ENCODE results near the gene SDK2. TPM values are rescaled to one million over a fixed set of nuclear protein-coding genes. Genes with fewer than 3 reads are reported as not detected.

Gene SDK2
- total and polyA plus RNA-seq, 9 of the 15 experiments (the other 6 are each of a cell fraction or from before 2014, with no cell fraction given), result 0.04 TPM; not detected in 8

- peak overlapping the region; percentile 70 for H3K27ac ChIP-seq (ENCODE audit: extremely low read depth, low read depth, low read length)
- POLR2A ChIA-PET, result interaction anchor here (1.0 to 1.6 kb wide), 6 partner anchors 8 to 36 kb away, joined by 3 to 7 read pairs (median 6); no protein-coding TSS in a partner anchor
- DNase-seq (ENCODE audit: extremely low read depth in 1 of 4, low spot score in 3 of 4) (peak in 2 of 4 experiments; percentile 41 to 52), ATAC-seq (peak; percentile 25), FAIRE-seq (no peak)
- H3K79me2 ChIP-seq (ENCODE audit: control insufficient read depth, insufficient read depth, low read length), result peaks cover 43% of the 10 kb centered on the region
- H3K4me2 ChIP-seq (ENCODE audit: insufficient read depth, low read length), result peak overlapping the region; percentile 81
- no peaks in the 10 kb centered on the region for H4K20me1 ChIP-seq (replicated peaks; ENCODE audit: control insufficient read depth, insufficient read depth, low read length)
- H3K27me3 ChIP-seq (ENCODE audit: control insufficient read depth in 2 of 2, insufficient read depth in 2 of 2, low read length in 2 of 2), result no peaks in the 10 kb centered on the region
- intact Hi-C loops (cut with micrococcal nuclease) (loop anchor here (1.0 to 5.0 kb wide), 3 partner anchors 54 to 79 kb away; a partner anchor contains a TSS), in situ Hi-C loops (cut with MboI) (no loop called here)
- peak overlapping the region; percentile 77 for H3K4me3 ChIP-seq
- peaks cover 7% of the 10 kb centered on the region; the same call in 1 of the 3 replicates for H3K36me3 ChIP-seq (ENCODE audit: control insufficient read depth, insufficient read depth, low read length)
- H3K4me1 ChIP-seq (replicated peaks in 1 of 2; ENCODE audit: control insufficient read depth in 2 of 2, insufficient read depth in 2 of 2, low read length in 2 of 2), result peaks cover 28 to 55% of the 10 kb centered on the region in 2 experiments
- no TSS peak for BruUV-seq (replicated peaks)
- H3K9ac ChIP-seq (ENCODE audit: insufficient read depth in 1 of 2, low read depth in 2 of 2, low read length in 2 of 2), result peak overlapping the region; percentile 69 to 94
- WGBS (ENCODE audit: insufficient coverage, low coverage, missing lambda C conversion rate), result 2% methylated on average over 25 of the region's 38 CpGs
- no peaks in the 10 kb centered on the region for H3K9me3 ChIP-seq (replicated peaks; ENCODE audit: control insufficient read depth, insufficient read depth, low read depth, low read length)
- H2AFZ ChIP-seq (ENCODE audit: low read depth, low read length), result peak overlapping the region; percentile 92
- CTCF ChIA-PET (ENCODE audit: low intra/inter-chr PET ratio), result interaction anchor here (0.5 to 2.6 kb wide), 3 partner anchors 13 to 89 kb away, joined by 3 to 14 read pairs (median 3); no protein-coding TSS in a partner anchor
- peaks cover 3% of the 10 kb centered on the region for H3K9me1 ChIP-seq (ENCODE audit: control insufficient read depth, insufficient read depth, low read length)
- TF ChIP-seq PTRF (tag; IDR thresholded peaks at IDR 0.05) (no peak), OTX1 (CRISPR knock-in tag; IDR thresholded peaks at IDR 0.05) (no peak), RUNX1 (IDR thresholded peaks at IDR 0.05; ENCODE audit: low read depth) (no peak), ZBTB17 (CRISPR knock-in tag; IDR thresholded peaks at IDR 0.05) (no peak), ZNF184 (CRISPR knock-in tag; IDR thresholded peaks at IDR 0.05) (no peak), PHF20 (IDR thresholded peaks at IDR 0.05; ENCODE audit: partially characterized antibody) (peak; percentile 28), ZNF75A (CRISPR knock-in tag; IDR thresholded peaks at IDR 0.05) (no peak), MYNN (IDR thresholded peaks at IDR 0.05) (no peak), MYNN (CRISPR knock-in tag; IDR thresholded peaks at IDR 0.05) (no peak), ZNF12 (CRISPR knock-in tag; IDR thresholded peaks at IDR 0.05) (no peak), MNT (conservative IDR thresholded peaks at IDR 0.05) (no peak), HNRNPH1 (optimal IDR thresholded peaks at IDR 0.05; ENCODE audit: low read depth, low read length) (no peak), ZNF764 (CRISPR knock-in tag; IDR thresholded peaks at IDR 0.05; ENCODE audit: low read depth) (no peak), POLR3A (IDR thresholded peaks at IDR 0.05; ENCODE audit: borderline replicate concordance, extremely low read depth, insufficient read depth, insufficient read length) (no peak), ATF3 (IDR thresholded peaks at IDR 0.05) (no peak), ATF3 (CRISPR knock-in tag; conservative IDR thresholded peaks at IDR 0.05) (no peak), ZNF717 (CRISPR knock-in tag; IDR thresholded peaks at IDR 0.05) (no peak), JUND (IDR thresholded peaks at IDR 0.05; ENCODE audit: borderline replicate concordance, low read depth, low read length) (no peak), JUND (tag; IDR thresholded peaks at IDR 0.05; ENCODE audit: borderline replicate concordance, low read depth, low read length) (no peak), BCLAF1 (IDR thresholded peaks at IDR 0.05; ENCODE audit: borderline replicate concordance in 1 of 2, control insufficient read depth in 1 of 2, low read depth in 2 of 2, low read length in 1 of 2) (no peak)
Observed at GRCh38 chr17:73311428-73311780, 332.8 kb downstream of the SDK2 start.

Data from K562 (cell line).